HG02938 (cell line): Measurements from ENCODE around the gene NEURL1B.
"Not testable (repeated sequence)": the region's sequence is repeated elsewhere in the genome, so short reads cannot be mapped to it uniquely, and the experiment has no call there.

ENCODE experiments used
- ATAC-seq: cut with Tn5 transposase; IDR thresholded peaks from one replicate; pipeline ENCODE4 v1.9.1; 2021; ENCODE audit warnings: mild to moderate bottlenecking, moderate library complexity; ENCODE audit not compliant: unreplicated experiment

NEURL1B gene

GRCh38 chr5:172692981-172693380 lies 51.9 kb downstream of the NEURL1B start:
- ATAC-seq = no peak

DNA sequence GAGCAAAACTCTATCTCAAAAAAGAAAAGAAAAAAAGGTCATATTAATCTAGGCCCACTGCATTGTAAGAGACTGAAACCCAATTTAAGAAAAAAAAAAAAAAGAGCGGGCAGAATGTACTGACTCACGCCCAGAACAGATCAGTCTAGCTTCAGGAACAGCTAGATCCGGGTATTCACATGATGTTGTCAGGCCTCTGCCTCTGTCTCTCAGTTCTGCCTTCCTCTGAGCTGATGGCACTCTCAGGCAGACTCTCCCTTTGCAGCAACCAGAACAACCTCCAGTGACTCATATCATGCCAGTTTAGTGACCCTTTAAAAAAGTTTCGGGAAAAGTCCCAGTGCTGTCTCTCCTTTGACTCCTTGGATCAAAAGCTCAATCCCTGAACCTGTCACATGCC lies 53.0 kb downstream of the NEURL1B start:
- no peak for ATAC-seq

DNA sequence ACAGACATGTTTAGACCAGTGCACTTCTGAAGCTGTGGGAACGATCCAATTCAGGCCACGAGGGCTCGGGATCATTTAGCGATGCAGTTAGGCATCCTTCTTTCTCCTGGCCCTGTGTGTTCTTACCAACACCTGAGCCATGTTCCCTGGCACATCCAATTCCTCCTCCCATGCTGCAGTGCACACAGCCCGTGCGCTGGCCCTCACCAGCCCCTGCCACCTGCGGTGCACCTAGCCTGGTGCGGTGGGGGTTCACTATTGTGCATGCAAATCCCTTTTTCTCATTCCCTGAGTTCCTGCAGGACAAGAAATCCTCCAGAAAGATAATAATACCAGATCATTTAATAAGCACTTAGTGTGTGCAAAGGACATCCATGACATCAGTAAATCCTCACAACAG lies 53.5 kb downstream of the NEURL1B start:
- ATAC-seq = no peak

- ATAC-seq = no peak
These were observed 54.4 kb downstream of the NEURL1B start for GRCh38 chr5:172695232-172696054.

DNA sequence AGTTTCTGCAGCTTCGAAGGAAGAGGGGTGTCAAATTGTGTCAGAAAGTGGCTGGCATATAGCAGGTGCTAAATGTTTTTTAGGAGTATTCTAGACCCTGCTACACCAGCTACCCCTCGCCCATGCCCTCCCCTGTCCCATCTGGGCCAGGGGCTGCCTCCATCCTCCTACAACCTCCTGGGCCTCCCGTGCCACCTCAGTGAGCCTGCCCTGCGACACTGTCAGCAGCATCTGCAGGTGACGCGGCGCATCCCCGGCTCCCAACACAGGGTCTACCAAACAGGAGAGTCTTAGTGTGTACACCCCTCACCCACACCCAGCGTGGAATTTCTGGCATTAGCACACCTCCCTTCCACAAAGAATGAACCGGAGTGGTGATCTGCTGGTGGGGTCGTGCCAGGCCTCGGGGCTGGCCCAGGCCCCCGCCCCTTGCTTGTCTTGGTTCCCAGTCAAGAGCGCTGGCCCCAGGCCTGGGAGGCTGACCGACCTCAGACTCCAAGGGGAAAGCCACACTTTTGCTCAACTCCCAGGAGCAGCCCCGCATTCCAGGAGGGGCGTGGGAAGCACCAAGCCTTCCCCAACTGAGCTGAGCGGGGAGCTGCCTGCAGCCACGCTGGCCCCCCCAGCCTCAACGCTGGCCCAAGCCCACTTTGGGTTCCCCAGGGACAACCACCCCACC lies 55.2 kb downstream of the NEURL1B start:
- no peak for ATAC-seq

GRCh38 chr5:172697123-172698121 lies 56.4 kb downstream of the NEURL1B start:
- ATAC-seq = peak; percentile 86

DNA sequence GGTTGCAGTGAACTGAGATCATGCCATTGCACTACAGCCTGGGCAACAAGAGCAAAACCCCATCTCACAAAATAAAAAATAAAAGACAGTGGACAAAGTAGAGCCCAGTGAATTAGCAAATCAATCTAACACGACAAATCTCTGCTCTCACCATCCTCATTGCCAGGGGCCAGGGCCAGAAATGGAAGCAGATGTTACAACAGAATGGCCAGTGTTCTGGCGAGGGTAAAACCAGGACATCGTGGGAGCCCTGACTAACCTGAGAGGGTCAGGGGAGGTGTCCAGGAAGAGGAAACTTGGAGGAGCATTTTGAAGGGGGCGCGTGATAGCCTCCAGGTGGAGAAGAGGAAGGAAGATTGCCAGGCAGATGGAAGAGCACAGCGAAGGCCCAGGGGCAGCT lies 58.4 kb downstream of the NEURL1B start:
- no peak for ATAC-seq

DNA sequence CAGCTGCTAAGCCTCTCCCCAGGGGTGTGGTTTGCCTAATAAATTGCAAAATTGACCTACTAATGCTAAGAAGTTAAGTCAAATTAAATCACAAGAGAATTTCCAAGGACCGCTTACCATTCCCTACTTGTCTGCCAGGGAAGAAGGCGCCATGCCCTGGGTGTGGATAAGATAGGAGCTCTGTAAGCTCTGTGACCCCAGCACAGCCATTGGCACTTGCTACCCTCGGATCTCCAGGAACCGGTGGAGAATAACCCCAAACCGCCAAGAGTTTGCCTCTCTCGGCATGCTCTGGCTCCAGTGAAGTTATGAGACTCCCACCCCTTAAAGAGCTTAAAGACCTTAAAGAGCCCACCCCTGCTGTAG lies 58.9 kb downstream of the NEURL1B start:
- ATAC-seq = no peak

DNA sequence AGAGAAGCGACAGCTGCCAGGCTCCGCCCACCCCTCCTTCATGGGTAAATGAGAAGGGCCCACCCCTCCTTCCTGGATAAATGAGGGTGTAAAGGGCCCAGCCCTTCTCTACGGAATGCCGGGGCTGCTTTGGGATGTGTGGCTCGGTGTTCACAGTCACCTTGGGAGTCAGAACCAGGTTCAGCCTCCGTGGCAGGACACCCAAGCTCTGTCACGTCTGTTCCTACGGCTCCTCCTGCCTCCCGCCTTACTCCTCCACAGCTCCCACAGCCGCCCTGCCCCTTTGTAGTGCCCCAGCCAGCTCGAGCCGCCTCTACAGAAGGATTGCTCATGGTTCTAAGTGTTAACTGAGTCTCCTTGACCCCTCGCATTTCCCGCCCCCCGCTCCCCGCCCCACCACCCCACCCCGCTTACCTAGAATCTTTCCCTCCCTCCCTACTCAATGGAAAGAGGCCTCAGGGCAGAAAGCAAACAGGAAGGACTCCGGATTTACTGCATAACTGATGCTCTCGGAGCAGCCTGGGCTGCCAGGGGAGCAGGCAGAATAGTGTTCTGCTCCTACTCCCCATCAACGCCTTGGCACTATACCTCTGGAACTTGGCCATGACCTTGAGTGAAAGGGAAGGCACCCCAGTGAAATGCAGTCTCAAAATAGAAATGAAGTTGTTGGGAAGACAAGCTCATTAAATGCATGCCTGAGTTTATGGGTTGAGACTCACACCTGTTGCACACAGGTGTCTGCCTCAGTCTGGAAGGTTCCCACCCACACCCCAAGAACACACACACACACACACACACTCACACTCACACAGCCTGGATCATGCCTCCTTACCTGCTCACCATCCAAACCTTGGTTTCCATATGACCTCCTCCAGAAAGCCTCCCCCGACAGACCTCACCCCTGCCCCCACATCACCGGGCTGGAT lies 59.6 kb downstream of the NEURL1B start:
- no peak for ATAC-seq

GRCh38 chr5:172701291-172701656 lies 60.2 kb downstream of the NEURL1B start:
- ATAC-seq = no peak

DNA sequence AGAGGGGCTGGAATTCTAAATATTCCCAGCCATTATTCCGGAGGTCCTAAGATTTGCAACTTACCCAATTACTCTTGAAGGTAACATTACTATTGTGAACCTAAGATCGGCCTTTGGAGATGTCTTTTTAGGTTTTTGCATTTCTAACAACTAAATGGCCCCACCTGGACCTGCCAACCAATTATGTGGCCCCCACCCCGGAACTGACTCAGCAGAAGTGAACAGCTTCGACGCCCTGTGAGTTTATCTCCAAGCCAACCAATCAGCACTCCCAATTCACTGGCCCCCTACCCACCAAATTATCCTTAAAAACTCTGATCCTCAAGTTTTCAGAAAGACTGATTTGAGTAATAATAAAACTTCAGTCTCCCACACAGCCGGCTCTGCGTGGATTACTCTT lies 62.9 kb downstream of the NEURL1B start:
- ATAC-seq = no peak

DNA sequence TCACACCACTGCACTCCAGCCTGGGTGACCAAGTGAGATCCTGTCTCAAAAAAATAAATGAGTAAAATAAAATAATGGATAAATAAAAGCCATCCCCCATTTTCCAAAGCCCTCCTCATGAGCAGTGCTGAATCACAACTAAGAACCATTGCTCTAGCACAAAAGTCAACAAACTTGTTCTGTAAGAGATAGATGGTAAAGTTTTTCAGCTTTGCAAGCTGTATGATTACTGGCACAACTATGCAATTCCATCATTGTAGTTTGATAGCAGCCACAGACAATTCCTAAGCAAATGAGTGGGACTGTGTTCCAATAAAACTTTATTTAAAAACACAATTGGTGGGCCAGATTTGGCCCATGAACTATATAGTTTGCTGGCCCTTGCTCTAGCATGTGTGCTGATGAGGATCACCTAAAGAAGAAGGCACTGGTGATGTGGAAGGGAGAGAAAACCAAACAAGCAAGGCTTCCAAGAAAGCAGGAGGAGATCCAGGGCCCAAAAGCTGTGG lies 64.6 kb downstream of the NEURL1B start:
- ATAC-seq = no peak

GRCh38 chr5:172706796-172707195 lies 65.7 kb downstream of the NEURL1B start:
- no peak for ATAC-seq

DNA sequence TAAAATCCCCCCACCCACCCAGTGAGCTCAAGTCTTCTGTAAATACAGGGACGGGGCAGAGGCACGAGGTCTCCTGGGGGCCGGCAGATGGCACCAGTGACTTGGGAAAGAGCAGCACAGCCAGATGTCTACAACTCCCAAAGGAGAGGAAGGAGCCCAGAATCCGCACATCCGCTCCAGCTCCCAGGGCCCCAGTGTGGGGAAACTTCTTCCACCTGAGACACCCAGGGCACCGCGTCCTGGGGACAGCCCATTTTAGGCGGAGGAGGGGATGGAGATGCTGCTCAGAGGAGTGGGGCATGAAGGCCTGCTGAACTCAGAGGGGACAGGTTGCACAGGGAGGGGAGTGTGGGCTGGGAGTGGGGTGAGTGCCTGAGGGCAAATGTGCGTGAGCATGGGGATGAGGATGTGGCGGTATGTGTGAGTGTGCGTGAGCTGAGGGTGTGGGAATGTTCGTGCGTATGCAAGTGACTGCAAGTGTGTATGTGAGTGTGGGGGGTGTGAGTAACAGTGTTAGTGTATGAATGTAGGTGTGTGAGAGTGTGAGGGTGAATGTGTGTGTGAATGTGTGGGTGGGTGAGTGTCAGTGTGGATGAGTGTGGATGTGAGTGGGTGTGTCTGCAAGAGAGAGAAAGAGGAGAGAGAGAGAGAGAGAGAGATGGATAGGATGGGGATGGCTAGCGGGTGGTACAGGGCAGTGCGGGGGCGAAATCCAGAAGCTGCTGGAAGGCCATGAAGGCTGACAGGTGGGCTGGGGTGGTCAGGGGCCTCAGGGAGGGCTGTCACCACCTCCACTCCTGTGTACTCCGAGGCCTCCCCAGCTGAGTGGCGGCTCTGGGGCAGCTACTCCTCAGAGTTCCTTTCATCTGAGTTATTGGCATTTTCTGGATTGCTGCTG lies 66.5 kb downstream of the NEURL1B start:
- ATAC-seq = no peak

DNA sequence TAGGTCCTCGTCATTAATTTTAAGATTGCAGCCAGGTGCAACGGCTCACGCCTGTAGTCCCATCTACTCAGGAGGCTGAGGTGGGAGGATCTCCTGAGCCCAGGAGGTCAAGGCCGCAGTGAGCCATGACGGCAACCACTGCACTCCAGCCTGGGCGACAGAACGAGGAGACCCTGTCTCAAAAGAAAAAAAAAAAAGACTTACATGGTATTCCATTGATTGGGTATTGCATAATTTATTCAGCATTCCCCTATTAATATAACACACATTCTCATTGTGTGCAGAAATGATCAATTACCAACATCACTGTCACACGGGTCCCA lies 67.1 kb downstream of the NEURL1B start:
- no peak for ATAC-seq

DNA sequence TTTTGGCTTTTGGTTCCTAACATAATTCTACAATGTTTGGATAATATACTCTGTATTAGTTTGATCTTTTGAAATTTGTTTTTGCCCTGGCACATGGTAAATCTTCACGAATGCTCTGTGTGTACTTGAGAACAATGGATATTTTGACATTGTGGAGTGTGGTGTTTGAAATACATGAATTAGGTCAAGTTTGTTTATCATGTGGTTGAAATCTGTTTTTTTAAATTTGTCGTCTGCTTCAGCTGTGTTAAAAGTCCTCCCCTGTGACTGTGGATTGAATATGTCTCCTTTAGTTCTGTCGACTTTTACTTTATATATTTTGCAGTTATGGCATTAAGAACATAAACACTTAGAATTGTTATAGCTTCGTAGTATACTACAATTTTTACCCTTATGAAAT lies 69.6 kb downstream of the NEURL1B start:
- no peak for ATAC-seq

GRCh38 chr5:172711321-172711861 lies 70.3 kb downstream of the NEURL1B start:
- not testable (repeated sequence) for ATAC-seq

DNA sequence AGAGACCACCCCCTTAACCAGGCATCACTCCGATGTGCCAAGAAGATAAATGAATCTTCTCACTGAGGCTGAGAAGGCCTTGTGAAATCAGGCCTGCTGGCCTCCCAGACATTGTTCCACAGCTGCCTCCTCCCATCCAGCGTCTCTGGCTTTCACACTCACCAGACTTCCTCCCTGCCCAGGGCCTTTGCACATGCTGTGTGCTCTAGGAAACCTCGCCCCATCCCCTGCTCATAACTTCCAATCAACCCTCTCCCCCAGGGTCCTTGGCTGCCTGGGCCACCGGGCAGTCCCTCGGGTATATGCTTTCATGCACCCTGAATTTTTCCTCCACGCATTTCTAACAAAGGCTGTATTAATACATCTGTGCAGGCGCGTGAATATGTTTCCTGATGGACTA lies 71.5 kb downstream of the NEURL1B start:
- ATAC-seq = no peak
